Stomach smooth muscle (tissue), 2 donors: Measurements from ENCODE around the gene HES3.

Experiments used
- H3K27ac ChIP-seq: one replicate; pipeline ENCODE4 v1.7.0; 2013; ENCODE audit warnings: mild to moderate bottlenecking, low read length, inconsistent platforms
- H3K27me3 ChIP-seq, 2 donors: one replicate each; pipeline ENCODE4 v1.7.0; 2013; ENCODE audit warnings: low read length in 2 of 2; ENCODE audit not compliant: insufficient read depth in 2 of 2, control insufficient read depth in 1 of 2
- H3K36me3 ChIP-seq, 2 donors: one replicate each; pipeline ENCODE4 v1.7.0; 2013; ENCODE audit warnings: low read length in 2 of 2; ENCODE audit not compliant: control insufficient read depth in 2 of 2, insufficient read depth in 2 of 2
- H3K4me1 ChIP-seq: one replicate; pipeline ENCODE4 v1.7.0; 2013; ENCODE audit warnings: low read length; ENCODE audit not compliant: control insufficient read depth, insufficient read depth
- H3K4me3 ChIP-seq, 2 donors: one replicate each; pipeline ENCODE4 v1.7.0; 2013; ENCODE audit warnings: low read length in 2 of 2
- H3K9ac ChIP-seq, 2 donors: one replicate each; pipeline ENCODE4 v1.7.0; 2013; ENCODE audit warnings: low read length in 2 of 2, mild to moderate bottlenecking in 1 of 2
- H3K9me3 ChIP-seq, 2 donors: one replicate each; pipeline ENCODE4 v1.7.0; 2013; ENCODE audit warnings: low read length in 2 of 2; ENCODE audit not compliant: control insufficient read depth in 2 of 2
- donor health status: healthy.
- donor health status: Pancreatic carcinoma.

HES3 gene

GRCh38 chr1:6247651-6248050, 3.7 kb downstream of the HES3 start:
- Histone ChIP-seq H3K36me3 (no peaks in the 10 kb centered on the region), H3K9ac (no peak overlapping the region), H3K9me3 (no peaks in the 10 kb centered on the region), H3K4me1 (peaks cover 17% of the 10 kb centered on the region), H3K27me3 (peaks cover 65 to 77% of the 10 kb centered on the region in 2 donors), H3K27ac (no peak overlapping the region), H3K4me3 (no peak overlapping the region)

- no peak overlapping the region for H3K27ac ChIP-seq
- peaks cover 17% of the 10 kb centered on the region for H3K4me1 ChIP-seq
- H3K9ac ChIP-seq, result no peak overlapping the region
- H3K27me3 ChIP-seq, result peaks cover 59 to 70% of the 10 kb centered on the region in 2 donors
- no peaks in the 10 kb centered on the region for H3K9me3 ChIP-seq
- no peak overlapping the region for H3K4me3 ChIP-seq
- no peaks in the 10 kb centered on the region for H3K36me3 ChIP-seq
Measured at GRCh38 chr1:6248161-6248776, 4.3 kb downstream of the HES3 start.

- H3K9ac ChIP-seq, result no peak overlapping the region
- H3K9me3 ChIP-seq, result no peaks in the 10 kb centered on the region
- no peaks in the 10 kb centered on the region for H3K36me3 ChIP-seq
- no peak overlapping the region for H3K27ac ChIP-seq
- H3K4me1 ChIP-seq, result peaks cover 17% of the 10 kb centered on the region
- no peak overlapping the region for H3K4me3 ChIP-seq
- peaks cover 52 to 62% of the 10 kb centered on the region in 2 donors for H3K27me3 ChIP-seq
Measured at GRCh38 chr1:6248932-6249738, 5.2 kb downstream of the HES3 start.

GRCh38 chr1:6249739-6250689, 6.0 kb downstream of the HES3 start:
- peaks cover 17% of the 10 kb centered on the region for H3K4me1 ChIP-seq
- H3K27me3 ChIP-seq, result peaks cover 46 to 57% of the 10 kb centered on the region in 2 donors
- H3K9ac ChIP-seq, result no peak overlapping the region
- no peaks in the 10 kb centered on the region for H3K9me3 ChIP-seq
- peaks cover 0 to 2% of the 10 kb centered on the region in 2 donors for H3K36me3 ChIP-seq
- no peak overlapping the region for H3K27ac ChIP-seq
- no peak overlapping the region for H3K4me3 ChIP-seq

- Histone ChIP-seq H3K36me3 (peaks cover 0 to 2% of the 10 kb centered on the region in 2 donors), H3K9ac (no peak overlapping the region), H3K4me1 (peaks cover 7% of the 10 kb centered on the region), H3K9me3 (no peaks in the 10 kb centered on the region), H3K27ac (no peak overlapping the region), H3K27me3 (peaks cover 40 to 48% of the 10 kb centered on the region in 2 donors), H3K4me3 (no peak overlapping the region)
Measured at GRCh38 chr1:6251233-6251632, 7.3 kb downstream of the HES3 start.

- Histone ChIP-seq H3K27ac (no peak overlapping the region), H3K4me3 (no peak overlapping the region), H3K9ac (no peak overlapping the region)
Measured at GRCh38 chr1:6251681-6252373, 7.8 kb downstream of the HES3 start.

GRCh38 chr1:6252374-6252710, 8.4 kb downstream of the HES3 start:
- Histone ChIP-seq H3K4me3 (no peak overlapping the region), H3K36me3 (peaks cover 0 to 2% of the 10 kb centered on the region in 2 donors), H3K9me3 (no peaks in the 10 kb centered on the region), H3K4me1 (peaks cover 4% of the 10 kb centered on the region), H3K27ac (no peak overlapping the region), H3K27me3 (peaks cover 30 to 38% of the 10 kb centered on the region in 2 donors), H3K9ac (no peak overlapping the region)

More at GRCh38 chr1:6251681-6252373, 7.8 kb downstream of the HES3 start:
- peaks cover 4% of the 10 kb centered on the region for H3K4me1 ChIP-seq
- H3K36me3 ChIP-seq, result peaks cover 0 to 2% of the 10 kb centered on the region in 2 donors
- H3K9me3 ChIP-seq, result no peaks in the 10 kb centered on the region
- peaks cover 34 to 44% of the 10 kb centered on the region in 2 donors for H3K27me3 ChIP-seq

- peaks cover 21 to 28% of the 10 kb centered on the region in 2 donors for H3K27me3 ChIP-seq
- peaks cover 4% of the 10 kb centered on the region for H3K4me1 ChIP-seq
- no peak overlapping the region for H3K27ac ChIP-seq
- H3K36me3 ChIP-seq, result peaks cover 0 to 2% of the 10 kb centered on the region in 2 donors
- no peaks in the 10 kb centered on the region for H3K9me3 ChIP-seq
- no peak overlapping the region for H3K4me3 ChIP-seq
- no peak overlapping the region for H3K9ac ChIP-seq
Measured at GRCh38 chr1:6253380-6253779, 9.4 kb downstream of the HES3 start.

- H3K27me3 ChIP-seq, result peaks cover 17 to 19% of the 10 kb centered on the region in 2 donors
- H3K4me3 ChIP-seq, result no peak overlapping the region
- no peaks in the 10 kb centered on the region for H3K9me3 ChIP-seq
- H3K9ac ChIP-seq, result no peak overlapping the region
- no peak overlapping the region for H3K27ac ChIP-seq
- H3K4me1 ChIP-seq, result peaks cover 5% of the 10 kb centered on the region
- peaks cover 0 to 2% of the 10 kb centered on the region in 2 donors for H3K36me3 ChIP-seq
Measured at GRCh38 chr1:6254691-6255090, 10.7 kb downstream of the HES3 start.

GRCh38 chr1:6256645-6257044, 12.7 kb downstream of the HES3 start:
- H3K9ac ChIP-seq, result no peak overlapping the region
- H3K9me3 ChIP-seq, result no peaks in the 10 kb centered on the region
- H3K4me3 ChIP-seq, result no peak overlapping the region
- peaks cover 0 to 2% of the 10 kb centered on the region in 2 donors for H3K36me3 ChIP-seq
- H3K4me1 ChIP-seq, result peaks cover 16% of the 10 kb centered on the region
- H3K27me3 ChIP-seq, result peaks cover 3% of the 10 kb centered on the region in 2 donors
- H3K27ac ChIP-seq, result no peak overlapping the region
